Uterus (tissue), 2 donors: ENCODE data around the gene IL6R.

Source experiments
- CTCF ChIP-seq, 4 experiments: fragments of 200-600 bp in 2 of 4; fragments of 450-650 bp in 2 of 4; sonication (generic) in 2 of 4; IDR thresholded peaks; one replicate each; pipeline ENCODE4 v1.5.1; 2016 to 2019; ENCODE audit warnings: antibody characterized with exemption in 4 of 4, mild to moderate bottlenecking in 2 of 4, moderate library complexity in 1 of 4
- POLR2A ChIP-seq, 2 donors: fragments of 450-650 bp; IDR thresholded peaks; one replicate each; pipeline ENCODE4 v1.6.1; 2016; ENCODE audit warnings: antibody characterized with exemption in 2 of 2, mild to moderate bottlenecking in 1 of 2, moderate library complexity in 1 of 2

GRCh38 chr1:154501423-154502065 is 96.4 kb downstream of the IL6R start:
- TF ChIP-seq CTCF (IDR thresholded peaks at IDR 0.05) (no peak), POLR2A (IDR thresholded peaks at IDR 0.05) (no peak)
